Right renal cortex interstitium (tissue), 3 donors: Measurements from ENCODE around the gene OTOF. TPM values are rescaled to one million over a fixed set of nuclear protein-coding genes. Genes with fewer than 3 reads are reported as not detected.

Source experiments
- DNase-seq, 3 donors: peaks; one replicate each; pipeline ENCODE4 v3.0.0-alpha.2; 2013; ENCODE audit warnings: low read depth in 3 of 3, low spot score in 2 of 3
- polyA plus RNA-seq, 3 donors: library from polyadenylated mRNA; unstranded; fragments of 120-200 nt; gene quantifications; one replicate each; pipeline ENCODE4 v1.2.1, GENCODE V29; 2013; ENCODE audit not compliant: insufficient read length in 3 of 3

OTOF gene
- polyA plus RNA-seq, 3 donors, result 0.11 to 0.14 (median 0.14) TPM

- DNase-seq, result no peak
Measured at GRCh38 chr2:26421961-26422360, 56.0 kb downstream of the OTOF start.

- DNase-seq, result no peak
Measured at GRCh38 chr2:26414311-26414710, 63.6 kb downstream of the OTOF start.

DNA sequence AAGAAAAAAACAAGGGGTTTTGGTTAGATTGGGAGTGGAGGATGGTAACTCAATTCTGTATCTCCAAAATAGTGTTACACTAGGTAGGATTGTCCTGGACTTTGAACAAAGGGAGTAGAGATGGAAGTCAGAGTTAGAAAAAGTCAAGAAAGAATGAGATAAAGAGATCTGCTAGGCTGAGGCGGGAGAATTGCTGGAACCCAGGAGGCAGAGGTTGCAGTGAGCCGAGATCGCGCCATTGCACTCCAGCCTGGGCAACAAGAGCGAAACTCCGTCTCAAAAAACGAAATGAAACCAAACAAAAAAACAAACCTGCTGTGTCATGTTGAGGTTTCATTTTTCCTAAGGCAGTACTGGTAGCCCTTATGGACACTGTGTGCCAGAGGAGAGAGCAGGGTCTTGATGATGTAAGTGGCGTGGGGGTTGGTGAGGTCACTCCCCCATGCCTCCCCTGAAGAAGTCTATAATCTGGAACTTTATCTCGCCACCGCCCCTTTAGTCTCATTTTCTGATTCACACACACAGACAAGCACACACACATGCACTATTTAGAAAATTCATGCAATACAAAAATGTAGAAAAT is 65.7 kb downstream of the OTOF start:
- DNase-seq, result no peak

- DNase-seq, result no peak
Measured at GRCh38 chr2:26411419-26411818, 66.5 kb downstream of the OTOF start.

- no peak for DNase-seq
Measured at GRCh38 chr2:26410764-26411243, 67.1 kb downstream of the OTOF start.

DNA sequence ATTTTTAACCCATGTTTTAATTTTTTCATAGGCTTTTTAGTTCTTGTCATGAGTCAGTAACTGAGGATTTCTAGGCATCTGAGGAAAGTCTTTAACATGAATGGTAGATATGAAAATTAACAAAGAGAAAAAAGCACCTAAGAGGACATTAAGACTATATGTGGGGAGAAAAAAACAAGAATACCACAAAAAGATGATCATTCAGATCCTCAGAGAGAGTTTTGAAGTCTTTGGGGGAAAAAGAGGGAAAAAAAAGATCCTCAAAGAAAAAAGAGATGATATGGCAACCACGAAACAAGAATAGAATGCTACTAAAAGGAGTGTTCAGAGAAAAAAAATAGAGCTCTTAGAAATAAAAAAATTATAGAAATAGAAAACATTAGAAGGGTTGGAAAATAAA is 68.1 kb downstream of the OTOF start:
- DNase-seq, result no peak

DNA sequence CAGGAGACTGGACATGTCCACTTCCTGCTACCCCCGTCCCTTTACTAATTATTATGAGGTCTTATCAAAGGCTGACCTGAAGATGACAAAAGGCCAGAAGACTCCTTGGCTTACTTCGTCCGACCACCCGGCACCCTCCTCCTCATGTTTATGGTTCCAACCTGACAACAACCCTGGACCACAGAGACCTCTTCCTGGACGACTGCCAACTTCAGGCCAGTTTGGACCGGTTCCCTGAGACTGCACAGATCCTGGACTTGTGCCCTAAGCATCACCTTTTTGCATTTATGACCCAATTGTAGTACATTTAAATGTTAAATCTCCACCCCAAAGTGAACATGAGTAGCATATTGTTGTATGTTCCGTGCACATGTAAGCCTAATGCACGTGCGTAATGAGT is 70.4 kb downstream of the OTOF start:
- DNase-seq, result no peak

Other genes starting within 250 kb of the OTOF start
- 100 to 1,000 TPM; 222 to 257 (median 228) TPM for gene HADHA, start 233.5 kb downstream of the OTOF start, polyA plus RNA-seq
- 100 to 1,000 TPM; 170 to 199 (median 195) TPM for gene HADHB, start 233.2 kb downstream of the OTOF start, polyA plus RNA-seq
- 10 to 100 TPM; 21.0 to 23.0 (median 22.4) TPM for gene SELENOI, start 132.0 kb downstream of the OTOF start, polyA plus RNA-seq
- 1 to 10 TPM; 2.0 to 2.7 (median 2.3) TPM for gene ADGRF3, start 131.3 kb downstream of the OTOF start, polyA plus RNA-seq
- gene DRC1, start 76.2 kb downstream of the OTOF start, polyA plus RNA-seq, result 1 to 10 TPM; 3.4 to 3.9 (median 3.7) TPM
- under 1 TPM; 0.40 to 0.92 (median 0.50) TPM for gene CIB4, start 163.2 kb upstream of the OTOF start, polyA plus RNA-seq
- gene KCNK3, start 214.6 kb upstream of the OTOF start, polyA plus RNA-seq, result 1 to 10 TPM in 2 of 3 donors, under 1 TPM in 1; 0.57 to 1.6 (median 1.2) TPM